Measurements from ENCODE around the gene THSD4.

The THSD4 gene

DNA sequence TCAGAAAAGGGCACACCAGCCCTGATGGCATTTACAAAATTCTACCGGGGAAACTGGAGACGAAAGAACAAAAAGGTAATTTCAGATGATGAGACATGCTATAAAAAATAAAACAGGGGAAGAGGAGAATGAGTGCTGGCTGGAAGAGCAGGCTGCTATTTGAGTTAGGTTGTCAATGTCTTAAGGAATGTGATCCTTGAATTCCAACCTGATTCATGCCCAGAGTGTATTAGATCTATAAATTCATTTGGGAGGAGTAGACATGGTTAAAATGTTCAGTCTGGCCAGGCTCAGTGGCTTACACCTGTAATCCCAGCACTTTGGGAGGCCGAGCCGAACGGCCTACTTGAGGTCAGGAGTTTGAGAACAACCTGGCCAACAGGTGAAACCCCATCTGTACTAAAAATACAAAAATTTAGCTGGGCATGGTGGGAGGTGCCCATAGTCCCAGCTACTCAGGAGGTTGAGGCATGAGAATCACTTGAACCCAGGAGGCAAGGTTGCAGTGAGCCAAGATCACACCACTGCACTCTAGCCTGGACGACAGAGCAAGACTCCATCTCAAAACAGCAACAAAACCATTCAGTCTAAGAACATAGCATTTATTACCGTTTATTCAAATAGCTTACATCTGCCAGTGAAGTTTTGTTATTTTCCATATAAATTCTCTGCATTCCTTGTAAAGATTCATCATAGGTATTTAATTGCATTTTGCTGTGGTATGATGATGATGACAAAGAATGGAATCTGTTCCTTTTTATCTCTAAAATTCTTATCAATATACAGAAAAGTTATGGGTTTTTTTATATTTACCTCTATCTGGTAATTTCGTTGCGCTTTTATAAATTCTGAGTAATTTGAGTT, 568.4 kb downstream of the THSD4 start:
- no peak for DNase-seq (ENCODE audit: low read depth in 2 of 2)

DNA sequence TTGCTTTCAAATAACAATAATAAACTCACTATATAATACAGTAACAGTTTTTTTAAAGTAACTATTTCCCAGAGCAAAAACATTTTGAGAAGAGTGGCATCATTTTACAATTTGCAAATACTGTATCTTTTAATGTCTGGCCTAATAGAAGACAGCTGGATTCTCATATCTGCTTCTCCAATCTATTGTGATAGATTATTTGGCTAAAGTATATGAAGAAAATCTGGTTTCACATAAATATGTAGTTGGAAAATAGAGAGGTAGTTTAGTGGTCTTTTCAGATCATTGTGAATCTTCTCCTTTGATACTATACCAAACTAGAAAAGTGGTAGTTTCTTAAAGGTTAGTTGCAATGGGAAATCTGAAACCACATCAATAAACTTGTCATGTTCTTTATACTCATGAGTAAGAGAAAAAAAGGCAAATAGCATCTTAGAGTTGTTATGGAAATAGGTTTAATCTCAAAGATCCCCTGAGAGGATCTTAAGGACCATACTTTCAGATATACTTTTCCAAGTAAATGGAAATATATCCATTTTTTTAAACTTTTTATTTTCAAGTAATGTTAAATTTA, 570.2 kb downstream of the THSD4 start:
- DNase-seq (ENCODE audit: low read depth in 2 of 2): no peak

DNA sequence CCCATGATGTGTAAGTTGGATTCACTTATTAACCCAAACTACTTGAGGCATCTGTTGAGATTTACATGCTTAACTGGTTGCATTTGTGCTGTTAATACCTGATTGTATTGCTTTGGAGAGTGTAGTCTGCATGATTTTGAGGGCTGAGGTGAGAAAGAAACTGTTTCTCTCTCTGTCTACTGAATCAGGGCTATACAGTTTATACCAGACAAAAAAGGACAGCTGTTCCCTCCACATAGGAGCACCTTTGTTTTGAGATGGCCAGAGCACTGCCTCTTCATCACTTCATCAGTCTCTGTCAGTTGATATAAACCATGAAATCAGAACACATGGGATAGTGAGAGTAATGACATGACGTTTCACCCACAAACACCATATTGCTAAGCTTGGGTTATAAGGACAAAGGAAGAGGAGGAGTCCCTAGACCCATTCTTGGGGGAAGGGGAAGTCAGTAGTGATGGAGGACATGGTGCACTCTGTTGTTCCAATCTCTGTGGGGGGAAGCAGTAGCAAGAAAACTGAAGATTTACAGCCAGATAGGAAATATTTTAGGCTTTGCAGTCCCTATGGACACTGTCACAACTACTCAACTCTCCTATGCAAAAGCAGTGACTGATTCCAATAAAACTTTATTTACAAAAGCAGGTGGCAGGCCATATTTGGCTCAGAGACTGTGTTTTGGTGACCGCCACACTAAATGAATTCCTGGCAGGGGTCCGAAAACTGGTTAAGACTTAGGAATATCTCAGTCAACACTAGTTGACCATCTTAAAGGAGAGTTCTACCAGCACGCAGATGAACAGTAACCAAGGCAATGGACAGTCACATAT, 571.2 kb downstream of the THSD4 start:
- no peak for DNase-seq (ENCODE audit: low read depth in 2 of 2)

DNA sequence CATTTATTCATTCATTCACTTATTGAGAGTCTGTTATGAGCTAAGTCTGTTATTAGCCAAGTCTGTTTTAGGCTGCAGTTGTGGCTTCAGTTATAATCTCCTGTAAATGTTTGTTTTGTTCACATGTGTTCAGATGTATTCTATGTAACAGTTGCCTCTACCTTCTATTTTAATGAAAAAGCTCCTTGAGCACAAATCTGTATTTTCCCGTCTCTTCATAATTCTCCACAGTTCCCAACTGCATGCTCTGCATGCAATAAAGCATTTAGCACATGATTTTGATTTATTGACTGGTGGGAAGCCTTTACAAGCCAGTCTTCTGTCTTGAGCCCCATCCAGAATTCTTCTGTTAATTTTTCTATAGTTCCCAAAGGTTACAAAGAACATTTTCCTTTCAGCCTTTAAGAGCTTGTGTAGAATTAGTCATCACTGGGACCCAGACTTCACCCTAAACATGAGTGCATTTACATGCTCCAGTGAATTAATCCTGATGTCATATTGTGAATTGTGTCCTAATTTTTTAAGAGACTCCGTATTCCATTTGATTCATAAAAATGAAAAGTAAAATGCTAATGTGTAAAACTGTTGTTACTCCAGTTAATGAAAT, 572.7 kb downstream of the THSD4 start:
- DNase-seq (ENCODE audit: low read depth in 2 of 2): no peak

DNA sequence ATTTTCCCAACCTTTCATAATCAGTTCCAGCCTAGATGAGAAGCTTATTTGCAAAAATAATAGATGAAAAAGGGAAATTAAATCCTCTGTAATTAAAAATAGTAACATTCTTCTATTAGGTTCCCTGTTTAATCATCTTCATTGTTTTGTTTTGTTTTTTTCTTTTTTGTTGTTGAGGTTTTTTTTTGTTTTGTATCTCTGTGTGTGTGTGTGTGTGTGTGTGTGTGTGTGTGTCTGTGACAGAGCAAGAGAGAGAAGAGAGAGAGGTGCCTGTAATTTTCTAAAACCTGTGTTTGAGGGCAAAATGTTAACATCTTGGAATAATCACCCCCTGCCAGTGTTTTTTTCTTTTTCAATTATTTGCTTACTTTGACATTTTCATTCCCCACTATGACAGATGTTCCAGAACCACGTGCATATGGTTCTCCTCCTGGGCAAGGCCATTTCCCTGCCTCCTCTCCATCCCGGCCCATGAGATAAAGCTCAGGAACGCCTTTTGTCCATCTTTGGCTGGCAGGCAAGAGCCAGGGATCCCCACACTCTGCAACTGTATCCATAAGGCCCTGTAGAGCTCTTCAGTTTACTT, 573.3 kb downstream of the THSD4 start:
- DNase-seq (ENCODE audit: low read depth in 2 of 2): no peak

GRCh38 chr15:71691081-71691457, 575.8 kb downstream of the THSD4 start:
- DNase-seq (ENCODE audit: low read depth in 2 of 2): no peak

DNA sequence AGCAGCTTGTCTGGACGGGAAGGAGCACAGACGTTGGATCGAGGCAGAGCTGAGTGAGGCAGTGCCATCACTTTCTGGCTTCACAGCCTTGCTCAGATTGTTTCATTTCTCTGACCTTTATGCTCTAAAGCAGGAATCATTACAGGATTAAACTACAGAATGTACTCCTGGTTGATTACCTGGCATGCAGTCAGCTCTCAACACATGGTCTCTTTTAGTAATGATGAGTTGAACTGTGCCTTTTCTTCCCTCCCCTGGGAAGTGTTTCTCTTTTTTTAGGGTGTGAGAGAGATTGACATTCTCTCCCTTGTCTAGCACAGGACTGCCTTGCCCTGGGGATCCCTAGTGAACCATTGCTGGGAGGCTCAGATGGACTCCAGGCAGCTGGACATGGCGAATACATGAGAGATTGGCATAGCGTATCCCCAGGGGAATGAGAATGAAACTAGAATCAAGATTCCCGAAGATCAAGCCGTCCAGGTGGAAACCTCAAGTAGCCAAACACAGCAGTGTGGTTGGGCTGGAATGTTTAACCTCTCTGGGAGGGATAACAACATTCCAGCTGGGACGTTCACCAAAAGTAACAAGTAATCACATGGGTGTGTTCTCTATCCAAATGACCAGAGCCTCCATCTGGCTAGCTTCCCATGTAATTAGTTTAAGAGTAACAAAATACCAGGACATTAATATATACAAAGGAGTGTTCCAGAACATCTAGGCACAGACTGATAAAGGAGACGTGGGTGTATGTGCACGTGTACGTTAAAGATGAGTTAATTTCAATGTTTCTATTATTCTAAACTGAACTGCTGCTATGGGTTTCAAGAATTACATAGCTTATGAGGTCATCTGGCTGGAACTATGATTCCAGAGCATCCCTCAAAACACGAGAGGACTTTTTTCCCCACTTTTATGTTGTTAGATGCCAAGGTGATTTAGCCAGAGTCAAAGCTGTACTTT, 576.5 kb downstream of the THSD4 start:
- no peak for DNase-seq (ENCODE audit: low read depth in 2 of 2)

GRCh38 chr15:71697236-71697635, 582.0 kb downstream of the THSD4 start:
- no peak for DNase-seq (ENCODE audit: low read depth in 2 of 2)

DNA sequence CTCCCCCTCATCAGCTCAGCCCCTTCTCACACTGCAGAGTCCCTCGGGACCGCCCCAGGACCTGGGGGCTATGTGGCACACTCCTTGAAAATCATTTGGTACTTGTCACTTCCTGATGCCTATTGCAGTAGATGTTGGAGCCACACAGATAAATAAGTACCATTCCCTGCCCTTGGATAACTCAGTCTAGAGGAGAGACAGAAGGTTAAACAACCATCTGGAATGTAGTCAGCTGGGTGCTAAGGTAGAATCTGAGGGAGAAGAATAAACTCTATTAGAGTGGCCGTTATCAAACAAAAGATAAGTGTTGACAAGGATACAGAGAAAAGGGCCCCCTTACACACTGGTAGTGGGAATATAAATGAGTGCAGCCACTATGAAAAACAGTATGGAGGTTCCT, 582.8 kb downstream of the THSD4 start:
- DNase-seq (ENCODE audit: low read depth in 2 of 2): no peak

GRCh38 chr15:71698742-71699141, 583.5 kb downstream of the THSD4 start:
- no peak for DNase-seq (ENCODE audit: low read depth in 2 of 2)

- DNase-seq (ENCODE audit: low read depth in 2 of 2): no peak
These were observed 584.7 kb downstream of the THSD4 start for GRCh38 chr15:71699977-71700376.

GRCh38 chr15:71701808-71702207, 586.5 kb downstream of the THSD4 start:
- DNase-seq (ENCODE audit: low read depth in 2 of 2): no peak

GRCh38 chr15:71702496-71702895, 587.2 kb downstream of the THSD4 start:
- no peak for DNase-seq (ENCODE audit: low read depth in 2 of 2)

- DNase-seq (ENCODE audit: low read depth in 2 of 2): no peak
These were observed 589.9 kb downstream of the THSD4 start for GRCh38 chr15:71705151-71705550.

DNA sequence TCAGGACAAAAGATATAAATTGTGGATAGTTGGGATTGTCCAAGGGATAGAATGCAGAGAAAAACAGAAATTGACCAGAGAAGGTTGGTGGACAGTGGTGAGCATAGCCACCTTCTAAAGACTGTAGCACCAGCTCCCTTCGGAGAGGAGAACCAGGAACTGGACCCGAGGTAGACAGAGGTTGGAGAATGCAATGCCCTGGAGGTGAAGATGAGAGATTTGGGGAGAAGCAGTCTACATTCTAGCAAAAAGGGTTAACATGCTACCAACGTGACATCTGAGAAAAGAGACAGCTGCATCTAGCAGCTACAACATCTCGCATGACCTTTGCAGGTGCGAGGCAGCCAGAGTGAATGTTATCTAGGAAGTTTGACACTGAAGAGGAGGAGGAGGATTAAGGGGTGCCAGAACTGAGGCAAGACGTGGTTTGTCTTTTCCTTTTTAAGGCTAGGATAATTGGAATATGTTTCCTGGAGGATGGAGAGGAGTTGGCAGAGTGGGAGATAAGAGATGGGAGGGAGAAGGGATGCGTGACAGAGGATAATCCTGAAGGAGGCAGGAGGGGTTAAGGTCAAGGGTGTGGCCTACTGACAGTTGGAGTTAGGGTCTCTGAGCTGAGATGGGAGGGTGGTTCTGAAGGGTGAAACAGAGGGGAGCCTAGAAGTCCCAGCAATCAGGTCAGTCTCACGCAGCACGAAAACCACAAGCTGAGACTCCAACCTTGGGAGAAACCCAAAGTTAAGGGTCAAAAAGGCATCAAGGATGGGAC, 591.4 kb downstream of the THSD4 start:
- DNase-seq (ENCODE audit: low read depth in 2 of 2): no peak

- DNase-seq (ENCODE audit: low read depth in 2 of 2): no peak
These were observed 592.2 kb downstream of the THSD4 start for GRCh38 chr15:71707230-71708050.

DNA sequence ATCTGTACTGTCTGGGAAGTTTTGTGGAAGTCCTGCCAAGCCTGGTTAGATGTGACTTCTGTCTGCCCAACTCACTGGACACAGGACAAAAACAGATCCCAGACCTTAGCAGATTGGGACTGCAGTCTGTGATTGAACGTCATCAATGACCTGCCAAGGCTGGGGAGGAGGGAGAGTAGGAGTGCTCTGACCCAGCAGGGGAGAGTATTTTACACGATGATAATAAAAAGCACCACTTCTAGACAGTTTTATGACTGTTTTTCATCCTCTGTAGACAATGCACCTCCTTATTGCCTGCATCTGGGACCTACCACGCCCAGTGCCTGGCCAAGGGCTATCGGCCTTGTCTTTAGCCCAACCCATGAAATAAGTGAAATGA, 592.8 kb downstream of the THSD4 start:
- DNase-seq (ENCODE audit: low read depth in 2 of 2): no peak

DNA sequence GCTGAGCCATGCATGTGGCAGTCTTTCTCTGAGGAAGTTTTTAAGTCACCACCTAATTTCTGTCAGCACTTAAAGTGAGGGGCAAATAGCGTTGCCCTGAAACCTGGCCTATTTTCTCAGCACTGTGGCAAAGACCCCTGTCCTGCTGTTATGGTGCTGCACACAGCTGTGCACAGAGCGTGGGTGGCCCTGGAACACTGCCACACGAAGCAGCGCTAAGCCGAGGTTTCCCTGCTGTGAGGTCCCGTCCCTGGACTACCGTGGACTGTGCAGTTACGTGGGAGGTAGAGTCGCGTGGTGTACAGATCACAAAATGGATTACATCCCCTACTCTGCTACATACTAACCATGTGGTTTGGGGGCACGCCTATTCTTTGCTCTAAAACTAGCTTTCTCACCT, 593.5 kb downstream of the THSD4 start:
- no peak for DNase-seq (ENCODE audit: low read depth in 2 of 2)

DNA sequence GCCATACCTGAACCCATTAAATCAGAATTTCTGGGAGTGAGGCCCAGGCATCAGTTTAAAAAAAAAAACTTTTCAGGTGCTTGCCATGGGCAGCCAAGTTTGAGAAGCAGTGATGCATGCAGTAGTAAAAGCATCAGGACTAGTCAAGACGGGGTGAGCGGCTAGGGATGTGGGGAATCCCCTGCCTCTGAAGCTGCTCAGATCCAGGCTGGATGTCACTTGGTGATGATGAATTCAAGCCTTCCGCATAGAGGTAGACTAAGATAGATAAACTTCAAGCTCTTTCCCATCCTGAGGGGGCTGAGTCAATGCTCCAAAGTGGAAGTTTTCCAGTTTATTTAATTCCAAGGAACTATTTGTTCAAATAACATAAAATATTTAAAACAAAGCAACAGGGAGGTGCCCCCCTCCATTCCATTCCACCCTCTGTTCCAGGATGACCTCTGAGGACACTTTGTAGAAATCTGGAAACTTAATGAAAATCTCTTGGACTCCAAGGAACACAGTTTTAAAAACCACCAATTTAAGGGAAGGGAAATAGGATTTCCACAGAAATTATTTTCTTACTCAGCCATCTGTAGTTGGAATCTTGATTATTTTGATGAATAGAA, 594.6 kb downstream of the THSD4 start:
- no peak for DNase-seq (ENCODE audit: low read depth in 2 of 2)
